Suprapubic skin (tissue), 3 donors: ENCODE results near the gene PTPRN2.

Source experiments
- EP300 ChIP-seq: sonication (generic); formaldehyde crosslinking; IDR thresholded peaks from one replicate; pipeline ENCODE4 v1.6.1; 2017; ENCODE audit warnings: antibody characterized with exemption
- TF ChIP-seq, protein P1 (sequence below), 2 donors: fragments of 200-600 bp in 1 of 2; fragments of 450-650 bp in 1 of 2; sonication (generic) in 1 of 2; IDR thresholded peaks; one replicate each; pipeline ENCODE4 v1.5.1; 2016 to 2019; ENCODE audit warnings: antibody characterized with exemption in 2 of 2, mild to moderate bottlenecking in 1 of 2, moderate library complexity in 1 of 2

DNA sequence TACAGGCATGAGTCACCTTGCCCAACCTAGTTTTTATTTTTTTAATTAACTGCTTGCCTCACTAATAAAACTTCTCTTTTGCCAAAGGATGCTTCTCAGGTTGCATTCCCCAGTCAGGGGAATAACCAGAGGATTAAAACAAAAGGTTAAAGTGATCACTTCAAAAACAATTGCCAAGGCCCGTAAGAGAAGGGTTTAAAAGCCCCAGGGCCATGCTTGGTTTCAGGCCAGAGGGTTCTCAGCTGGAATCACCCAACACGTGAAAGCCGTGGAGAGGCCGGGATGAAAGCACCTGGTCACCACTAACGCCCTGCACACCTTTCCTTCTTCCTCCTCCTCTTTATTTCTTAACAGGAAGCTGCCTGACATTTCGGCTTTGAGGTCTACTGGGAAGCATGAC, 587.5 kb downstream of the PTPRN2 start:
- TF ChIP-seq, protein P1, sequence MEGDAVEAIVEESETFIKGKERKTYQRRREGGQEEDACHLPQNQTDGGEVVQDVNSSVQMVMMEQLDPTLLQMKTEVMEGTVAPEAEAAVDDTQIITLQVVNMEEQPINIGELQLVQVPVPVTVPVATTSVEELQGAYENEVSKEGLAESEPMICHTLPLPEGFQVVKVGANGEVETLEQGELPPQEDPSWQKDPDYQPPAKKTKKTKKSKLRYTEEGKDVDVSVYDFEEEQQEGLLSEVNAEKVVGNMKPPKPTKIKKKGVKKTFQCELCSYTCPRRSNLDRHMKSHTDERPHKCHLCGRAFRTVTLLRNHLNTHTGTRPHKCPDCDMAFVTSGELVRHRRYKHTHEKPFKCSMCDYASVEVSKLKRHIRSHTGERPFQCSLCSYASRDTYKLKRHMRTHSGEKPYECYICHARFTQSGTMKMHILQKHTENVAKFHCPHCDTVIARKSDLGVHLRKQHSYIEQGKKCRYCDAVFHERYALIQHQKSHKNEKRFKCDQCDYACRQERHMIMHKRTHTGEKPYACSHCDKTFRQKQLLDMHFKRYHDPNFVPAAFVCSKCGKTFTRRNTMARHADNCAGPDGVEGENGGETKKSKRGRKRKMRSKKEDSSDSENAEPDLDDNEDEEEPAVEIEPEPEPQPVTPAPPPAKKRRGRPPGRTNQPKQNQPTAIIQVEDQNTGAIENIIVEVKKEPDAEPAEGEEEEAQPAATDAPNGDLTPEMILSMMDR (IDR thresholded peaks at IDR 0.05) = no peak
- TF ChIP-seq EP300 = no peak
